Measurements from ENCODE around the gene IL6R.

DNA sequence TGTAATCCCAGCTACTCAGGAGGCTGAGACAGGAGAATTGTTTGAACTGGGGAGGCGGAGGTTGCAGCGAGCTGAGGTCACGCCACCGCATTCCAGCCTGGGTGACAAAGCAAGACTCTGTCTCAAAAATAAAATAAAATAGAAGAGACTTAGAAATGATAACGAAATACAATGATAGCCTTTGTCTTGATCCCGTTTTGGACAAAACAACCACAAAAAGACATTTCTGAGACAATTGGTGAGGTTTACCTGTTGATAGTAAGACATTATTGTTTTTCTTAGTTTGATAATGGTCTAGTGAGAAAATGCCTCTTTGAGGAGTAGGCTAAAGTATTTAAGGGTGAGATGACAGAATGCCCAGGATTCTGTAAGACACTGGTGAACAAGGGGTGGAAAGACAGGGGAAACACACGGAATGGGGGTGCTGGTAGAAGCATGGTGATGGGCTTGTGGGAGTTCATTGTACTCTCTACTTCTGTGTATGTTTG, 109.0 kb downstream of the IL6R start:
- TF ChIP-seq, protein P1, sequence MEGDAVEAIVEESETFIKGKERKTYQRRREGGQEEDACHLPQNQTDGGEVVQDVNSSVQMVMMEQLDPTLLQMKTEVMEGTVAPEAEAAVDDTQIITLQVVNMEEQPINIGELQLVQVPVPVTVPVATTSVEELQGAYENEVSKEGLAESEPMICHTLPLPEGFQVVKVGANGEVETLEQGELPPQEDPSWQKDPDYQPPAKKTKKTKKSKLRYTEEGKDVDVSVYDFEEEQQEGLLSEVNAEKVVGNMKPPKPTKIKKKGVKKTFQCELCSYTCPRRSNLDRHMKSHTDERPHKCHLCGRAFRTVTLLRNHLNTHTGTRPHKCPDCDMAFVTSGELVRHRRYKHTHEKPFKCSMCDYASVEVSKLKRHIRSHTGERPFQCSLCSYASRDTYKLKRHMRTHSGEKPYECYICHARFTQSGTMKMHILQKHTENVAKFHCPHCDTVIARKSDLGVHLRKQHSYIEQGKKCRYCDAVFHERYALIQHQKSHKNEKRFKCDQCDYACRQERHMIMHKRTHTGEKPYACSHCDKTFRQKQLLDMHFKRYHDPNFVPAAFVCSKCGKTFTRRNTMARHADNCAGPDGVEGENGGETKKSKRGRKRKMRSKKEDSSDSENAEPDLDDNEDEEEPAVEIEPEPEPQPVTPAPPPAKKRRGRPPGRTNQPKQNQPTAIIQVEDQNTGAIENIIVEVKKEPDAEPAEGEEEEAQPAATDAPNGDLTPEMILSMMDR (IDR thresholded peaks at IDR 0.05), result no peak
- TF ChIP-seq POLR2A (IDR thresholded peaks at IDR 0.05), result no peak
